GM23248 (cell line): Measurements from ENCODE around the gene PAIP2. TPM values are rescaled to one million over a fixed set of nuclear protein-coding genes. Genes with fewer than 3 reads are reported as not detected.

ENCODE experiments used
- DNase-seq: peaks from one replicate; pipeline ENCODE4 v3.0.0-alpha.2; 2015
- H2AFZ ChIP-seq: fragments of 200-600 bp; sonication (generic); 2 replicates; pipeline ENCODE4 v1.6.1; 2016; ENCODE audit warnings: antibody characterized with exemption
- H3F3A ChIP-seq: fragments of 200-600 bp; sonication (generic); 2 replicates; pipeline ENCODE4 v1.6.1; 2016; ENCODE audit warnings: mild to moderate bottlenecking, antibody characterized with exemption, mixed run types; ENCODE audit not compliant: insufficient read depth
- H3K27ac ChIP-seq: fragments of 200-600 bp; sonication (generic); 2 replicates; pipeline ENCODE4 v1.5.1; 2016; ENCODE audit warnings: mild to moderate bottlenecking
- H3K27me3 ChIP-seq: fragments of 200-600 bp; sonication (generic); replicated peaks from 2 replicates; pipeline ENCODE4 v1.6.1; 2016; ENCODE audit warnings: mild to moderate bottlenecking; ENCODE audit not compliant: insufficient read depth
- H3K36me3 ChIP-seq: fragments of 200-600 bp; sonication (generic); 2 replicates; pipeline ENCODE4 v1.6.1; 2016; ENCODE audit warnings: low read depth, mild to moderate bottlenecking
- H3K4me1 ChIP-seq: fragments of 200-600 bp; sonication (generic); 2 replicates; pipeline ENCODE4 v1.6.1; 2016; ENCODE audit warnings: mild to moderate bottlenecking; ENCODE audit not compliant: insufficient read depth
- H3K4me2 ChIP-seq: fragments of 200-600 bp; sonication (generic); one replicate; pipeline ENCODE4 v1.6.1; 2016; ENCODE audit warnings: mild to moderate bottlenecking; ENCODE audit not compliant: unreplicated experiment
- H3K4me3 ChIP-seq: fragments of 200-600 bp; sonication (generic); 2 replicates; pipeline ENCODE4 v1.5.1; 2016; ENCODE audit warnings: mild to moderate bottlenecking
- H3K79me2 ChIP-seq: fragments of 200-600 bp; sonication (generic); 2 replicates; pipeline ENCODE4 v1.6.1; 2016; ENCODE audit warnings: mild to moderate bottlenecking; ENCODE audit not compliant: insufficient read depth
- H3K9ac ChIP-seq: fragments of 200-600 bp; sonication (generic); 2 replicates; pipeline ENCODE4 v1.6.1; 2016; ENCODE audit warnings: mild to moderate bottlenecking
- H3K9me2 ChIP-seq: fragments of 200-600 bp; sonication (generic); 2 replicates; pipeline ENCODE4 v1.6.1; 2016; ENCODE audit warnings: mixed run types, mild to moderate bottlenecking, moderate library complexity; ENCODE audit not compliant: insufficient read depth
- H3K9me3 ChIP-seq: fragments of 200-600 bp; sonication (generic); one replicate; pipeline ENCODE4 v1.6.1; 2017; ENCODE audit warnings: low read depth
- H4K20me1 ChIP-seq: fragments of 200-600 bp; sonication (generic); 2 replicates; pipeline ENCODE4 v1.6.0; 2016; ENCODE audit not compliant: insufficient read depth
- EZH2 ChIP-seq: fragments of 200-600 bp; sonication (generic); IDR thresholded peaks from 2 replicates; pipeline ENCODE4 v1.6.1; 2018; ENCODE audit warnings: antibody characterized with exemption, mild to moderate bottlenecking; ENCODE audit not compliant: insufficient read depth, poor library complexity, severe bottlenecking
- EZH2phosphoT487 ChIP-seq: fragments of 200-600 bp; sonication (generic); IDR thresholded peaks from 2 replicates; pipeline ENCODE4 v1.6.1; 2018; ENCODE audit warnings: antibody characterized with exemption, moderate library complexity, mild to moderate bottlenecking, low read depth; ENCODE audit not compliant: insufficient read depth
- WGBS, 2 experiments: methylation state at CpG; one replicate each; pipeline ENCODE4 v1.1.6; 2015 to 2017; ENCODE audit warnings: low lambda C conversion rate in 2 of 2, low coverage in 1 of 2; ENCODE audit errors: missing lambda C conversion rate in 2 of 2; 5-methylcytosine and 5-hydroxymethylcytosine counted together
- in situ Hi-C: fragments of 300-500 bp; cut with MboI; formaldehyde crosslinking; loops from 2 replicates; pipeline ENCODE4 v1.15.0; 2020
- polyA plus RNA-seq: library from polyadenylated mRNA; unstranded; fragments of >200 nt; fragmentation: Nextera tagmentation; extraction: Ambion mirVana; gene quantifications from 2 replicates; pipeline ENCODE4 v1.2.1, GENCODE V29; 2016
- total RNA-seq: library from RNA; depleted of rRNA; stranded (reverse); fragments of >200 nt; shearing (Covaris generic); gene quantifications from 2 replicates; pipeline ENCODE4 v1.2.3, GENCODE V29; 2014; rRNA removed

The PAIP2 gene, protein sequence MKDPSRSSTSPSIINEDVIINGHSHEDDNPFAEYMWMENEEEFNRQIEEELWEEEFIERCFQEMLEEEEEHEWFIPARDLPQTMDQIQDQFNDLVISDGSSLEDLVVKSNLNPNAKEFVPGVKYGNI
- total RNA-seq (34.8 and 62.8 TPM in 2 replicates), polyA plus RNA-seq (112 and 115 TPM in 2 replicates)

DNA sequence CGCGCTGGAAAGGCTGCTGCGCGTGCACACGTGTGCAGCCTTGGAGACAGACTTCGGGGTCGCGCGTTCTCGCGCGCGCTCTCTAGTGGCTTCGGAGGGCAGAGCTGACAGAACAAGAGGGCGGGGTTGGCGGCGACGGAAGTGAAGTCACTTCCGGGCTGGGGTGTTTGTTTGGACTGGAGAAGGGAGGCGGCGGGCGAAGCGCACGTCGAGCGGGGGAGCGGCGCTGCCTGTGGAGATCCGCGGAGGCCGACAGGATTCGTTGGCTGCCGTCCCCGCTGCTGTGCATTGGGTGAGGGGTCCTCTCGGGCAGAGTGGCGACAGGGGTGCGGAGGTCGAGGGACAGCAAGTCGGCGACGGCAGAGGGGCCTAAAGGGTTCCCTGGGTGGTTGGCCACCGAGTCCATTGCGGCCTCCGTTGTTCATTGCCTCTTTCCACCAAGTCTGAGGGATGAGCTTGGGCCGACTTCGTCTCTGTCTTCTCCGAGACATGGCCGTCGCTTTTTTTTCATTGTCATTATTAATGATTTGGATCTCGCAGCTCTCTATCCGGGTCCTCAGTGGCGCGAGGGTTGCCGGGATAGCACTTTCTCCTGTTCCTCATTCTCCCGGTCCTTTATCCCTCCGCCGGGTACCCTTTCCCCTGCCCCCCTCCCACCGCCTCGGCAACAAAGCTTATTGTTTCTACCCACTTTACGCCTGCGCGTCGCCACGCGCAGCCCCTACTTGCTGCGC is at the start of gene PAIP2:
TSS of gene PAIP2 (plus strand) at position 166 of the 734 bp plus-strand sequence. CDS start 21,931 bp downstream, outside the sequence.
- H4K20me1 ChIP-seq: peaks cover 27% of the 10 kb centered on the region
- no peaks in the 10 kb centered on the region for H3K27me3 ChIP-seq
- H3K36me3 ChIP-seq: no peaks in the 10 kb centered on the region
- peak within 1 kb of the TSS; percentile 92 for H2AFZ ChIP-seq
- H3K4me1 ChIP-seq: peaks cover 16% of the 10 kb centered on the region; the same call in 1 of the 2 replicates
- H3K27ac ChIP-seq: peak within 1 kb of the TSS; percentile 96
- TF ChIP-seq EZH2 (no peak), EZH2phosphoT487 (no peak)
- H3K9ac ChIP-seq: peak within 1 kb of the TSS; percentile 99
- peak; percentile 99 for DNase-seq
- peaks cover 23% of the 10 kb centered on the region for H3F3A ChIP-seq
- in situ Hi-C loops: no loop called here
- H3K4me3 ChIP-seq: peak within 1 kb of the TSS; percentile 87
- no peaks in the 10 kb centered on the region for H3K9me2 ChIP-seq
- H3K79me2 ChIP-seq: peaks cover 51% of the 10 kb centered on the region
- no peaks in the 10 kb centered on the region for H3K9me3 ChIP-seq
- 1% methylated on average over 61 to 63 of the region's 66 CpGs for WGBS, 2 experiments
- peak within 1 kb of the TSS; percentile 95 for H3K4me2 ChIP-seq

DNA sequence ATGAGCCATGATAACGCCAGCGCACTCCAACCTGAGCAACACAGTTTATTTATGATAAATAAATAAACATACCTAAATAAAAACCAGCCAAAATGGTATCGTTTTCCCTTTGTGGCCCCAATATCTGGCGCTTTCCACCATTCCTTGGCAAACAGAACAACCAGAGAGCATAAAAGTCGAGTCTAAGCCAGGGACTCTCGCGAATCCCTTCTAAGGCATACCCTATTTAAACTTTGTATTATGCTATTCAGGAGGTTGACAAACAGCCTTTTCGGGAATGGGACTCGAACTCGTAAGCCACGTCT is 48.5 kb upstream of the PAIP2 start:
- in situ Hi-C loops: no loop called here
- H3K4me1 ChIP-seq: peaks cover 23% of the 10 kb centered on the region; the same call in 1 of the 2 replicates
- 28 to 30% methylated on average over 11 of the region's 11 CpGs for WGBS, 2 experiments
- H2AFZ ChIP-seq: peak overlapping the region; percentile 98
- H3K27ac ChIP-seq: peak overlapping the region; percentile 97
- H3K4me2 ChIP-seq: peak overlapping the region; percentile 90
- H3K4me3 ChIP-seq: peak overlapping the region; percentile 92
- TF ChIP-seq EZH2phosphoT487 (no peak), EZH2 (no peak)
- H3K9me2 ChIP-seq: no peaks in the 10 kb centered on the region
- H3K79me2 ChIP-seq: peaks cover 49% of the 10 kb centered on the region
- DNase-seq: no peak
- H4K20me1 ChIP-seq: peaks cover 30% of the 10 kb centered on the region; the same call in 1 of the 2 replicates
- H3F3A ChIP-seq: peaks cover 47% of the 10 kb centered on the region
- H3K9me3 ChIP-seq: no peaks in the 10 kb centered on the region
- no peaks in the 10 kb centered on the region for H3K27me3 ChIP-seq
- H3K9ac ChIP-seq: peak overlapping the region; percentile 97
- H3K36me3 ChIP-seq: no peaks in the 10 kb centered on the region

DNA sequence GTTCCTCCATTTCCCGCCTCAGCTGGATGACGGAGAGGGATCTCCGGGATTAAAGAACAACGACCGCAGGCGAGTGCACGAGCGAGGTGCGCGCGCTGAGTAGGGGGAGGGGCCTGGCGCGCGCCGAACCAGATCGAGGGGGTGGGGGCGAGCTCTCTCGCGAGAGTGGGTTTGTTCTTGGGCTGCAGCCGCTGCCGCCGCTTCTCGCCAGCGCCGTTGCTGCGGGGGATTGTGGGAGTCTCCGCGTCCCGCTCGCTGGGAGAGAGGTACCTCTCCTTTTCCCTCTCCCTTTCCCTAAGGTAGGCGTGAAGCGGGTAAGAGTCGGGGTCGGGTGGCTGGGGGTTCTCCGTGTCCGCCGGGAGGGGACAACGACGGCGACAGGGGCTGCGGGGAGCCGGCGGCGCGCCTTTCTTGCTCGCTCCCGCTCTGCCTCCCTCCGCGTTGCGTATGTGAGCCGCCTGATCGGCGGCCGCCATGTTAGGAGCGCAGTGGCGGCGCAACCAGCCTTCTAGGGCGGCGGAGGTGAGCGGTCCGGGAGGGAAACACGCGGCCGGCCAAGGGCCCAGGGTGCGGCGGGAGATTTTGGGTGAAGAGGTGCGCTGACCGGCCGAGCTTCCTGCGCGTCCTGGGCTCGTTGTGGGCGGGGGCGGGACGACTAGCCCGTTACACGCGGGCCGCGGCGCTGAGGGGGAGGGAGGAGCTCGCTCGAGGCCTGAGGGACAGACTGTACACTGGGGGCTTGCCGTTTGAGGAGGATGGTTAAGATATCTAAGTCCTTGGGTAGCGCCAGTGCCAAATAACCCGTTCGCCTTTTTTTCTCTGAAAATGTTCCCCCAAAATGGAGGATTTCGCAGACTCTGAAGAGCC is 47.9 kb upstream of the PAIP2 start, which contains the start of gene MATR3:
TSS of gene MATR3 (plus strand) at position 234 of the 867 bp plus-strand sequence. CDS start 13,676 bp downstream, outside the sequence.
- peak within 1 kb of the TSS; percentile 98 for H2AFZ ChIP-seq
- H3K9ac ChIP-seq: peak within 1 kb of the TSS; percentile 97
- 1 to 3% methylated on average over 50 to 76 of the region's 88 CpGs for WGBS, 2 experiments
- peaks cover 52% of the 10 kb centered on the region for H3F3A ChIP-seq
- H3K9me3 ChIP-seq: no peaks in the 10 kb centered on the region
- peak within 1 kb of the TSS; percentile 92 for H3K4me3 ChIP-seq
- in situ Hi-C loops: no loop called here
- H3K4me1 ChIP-seq: peaks cover 29% of the 10 kb centered on the region
- TF ChIP-seq EZH2phosphoT487: no peak
- TF ChIP-seq EZH2: no peak
- H3K4me2 ChIP-seq: peak within 1 kb of the TSS; percentile 93
- H3K27ac ChIP-seq: peak within 1 kb of the TSS; percentile 97
- peaks cover 35% of the 10 kb centered on the region; the same call in 1 of the 2 replicates for H4K20me1 ChIP-seq
- peaks cover 54% of the 10 kb centered on the region for H3K79me2 ChIP-seq
- peak; percentile 98 for DNase-seq
- H3K9me2 ChIP-seq: no peaks in the 10 kb centered on the region
- H3K36me3 ChIP-seq: no peaks in the 10 kb centered on the region
- H3K27me3 ChIP-seq: no peaks in the 10 kb centered on the region
